Hippocampal formation (tissue), 2 donors: Measurements from ENCODE around the gene OSBPL1A.

Experiments used
- DNase-seq, 2 donors: peaks; one replicate each; lab custom pipeline; 2025; lab: John Stamatoyannopoulos, UW

The OSBPL1A gene

GRCh38 chr18:24397694-24398368 is at the start of gene OSBPL1A:
TSS of gene OSBPL1A (minus strand) at chr18:24397824. CDS start at chr18:24377533, 20,291 bp downstream.
- peak; percentile 72 to 90 for DNase-seq

- DNase-seq: no peak
Observed at GRCh38 chr18:24446953-24447538, 49.4 kb upstream of the OSBPL1A start.

DNA sequence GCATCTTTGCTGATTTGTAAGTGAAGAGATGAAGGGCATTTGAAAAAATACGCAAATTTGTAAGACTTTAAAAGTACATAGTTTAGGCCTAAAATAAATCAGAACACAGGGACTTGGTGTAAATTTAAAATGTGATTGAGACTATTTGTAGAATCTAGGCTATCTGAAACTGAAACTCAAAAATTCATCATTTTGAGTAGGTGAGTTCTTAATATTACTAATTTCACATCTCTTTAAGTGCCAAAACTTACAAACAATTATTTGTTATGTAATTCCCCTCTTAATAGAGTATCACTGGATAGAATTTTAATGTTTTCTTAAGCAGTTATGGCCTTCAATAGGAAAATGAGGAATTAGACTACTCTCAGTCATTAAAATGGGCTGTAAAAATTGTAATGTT is 48.8 kb upstream of the OSBPL1A start:
- no peak for DNase-seq

DNA sequence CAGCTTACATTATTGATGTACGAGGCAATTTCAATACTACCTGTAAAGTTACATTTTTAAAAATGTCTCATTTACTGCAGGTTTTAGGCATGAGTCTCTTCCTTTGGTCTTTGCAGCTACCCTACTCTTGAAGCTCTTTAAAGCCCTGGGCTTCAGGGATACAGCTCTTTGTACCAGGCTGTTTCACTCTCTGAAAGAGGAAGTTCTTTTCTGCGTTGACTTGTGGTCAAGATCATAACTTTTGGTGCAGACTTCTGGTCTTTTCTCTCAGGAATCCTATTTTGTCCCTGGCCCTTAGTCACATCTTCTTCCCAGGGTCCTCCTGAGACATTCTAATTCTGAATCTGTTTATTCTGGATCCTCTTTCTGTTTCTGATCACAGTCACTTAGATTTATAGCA is 46.2 kb upstream of the OSBPL1A start:
- no peak for DNase-seq

GRCh38 chr18:24436939-24437338 is 39.3 kb upstream of the OSBPL1A start:
- DNase-seq: no peak

GRCh38 chr18:24432618-24433017 is 35.0 kb upstream of the OSBPL1A start:
- no peak for DNase-seq

GRCh38 chr18:24429188-24429587 is 31.6 kb upstream of the OSBPL1A start:
- DNase-seq: no peak

- DNase-seq: no peak
Observed at GRCh38 chr18:24428709-24429108, 31.1 kb upstream of the OSBPL1A start.

GRCh38 chr18:24427484-24427883 is 29.9 kb upstream of the OSBPL1A start:
- DNase-seq: no peak

DNA sequence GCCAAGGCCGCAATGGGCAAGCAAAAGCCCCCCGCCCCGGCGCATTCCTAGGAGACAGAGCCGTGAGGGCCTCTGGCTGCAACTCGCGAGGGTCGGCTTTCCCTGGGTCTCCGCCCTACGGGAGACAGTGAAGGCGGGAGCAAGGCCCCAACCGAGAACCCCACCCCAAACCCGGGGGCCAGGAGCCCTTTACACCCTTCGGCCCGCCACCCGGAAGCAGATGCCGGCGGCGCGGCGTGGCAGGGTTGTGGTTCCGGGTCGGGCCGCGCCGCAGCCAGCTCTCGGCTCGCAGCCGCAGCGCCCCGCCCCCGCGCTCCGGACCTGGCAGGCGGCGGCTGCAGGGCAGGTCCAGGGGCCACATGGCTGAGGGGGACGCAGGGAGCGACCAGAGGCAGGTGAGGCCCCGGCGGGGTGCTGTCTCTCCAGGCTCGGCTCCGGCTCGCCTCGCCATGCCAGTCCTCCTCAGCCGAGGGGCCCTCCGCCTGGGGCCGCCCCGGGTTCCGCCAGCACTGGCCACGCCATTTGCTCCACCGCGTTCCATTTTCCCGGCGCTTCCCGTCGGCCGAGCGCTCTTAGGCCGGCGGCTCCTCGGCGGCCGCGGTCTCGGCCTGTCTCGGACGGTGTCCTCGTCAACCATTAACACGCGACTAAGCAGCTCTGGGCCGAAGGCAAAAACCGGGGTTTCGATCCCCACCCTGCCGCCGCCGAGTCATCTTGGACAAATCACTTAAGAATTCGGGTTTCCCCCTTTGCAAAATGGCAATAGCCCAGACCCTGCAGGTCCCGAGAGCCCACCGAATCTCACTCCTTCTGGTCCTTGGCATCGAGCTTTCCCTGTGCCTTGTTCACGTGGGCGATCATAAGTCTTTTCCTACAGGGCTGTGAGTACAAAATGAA is 29.0 kb upstream of the OSBPL1A start, which contains the start of gene IMPACT:
IMPACT (plus strand) TSS at position 273 of the 897 bp plus-strand sequence; CDS start at position 360, 87 bp downstream.
- peak; percentile 42 to 67 for DNase-seq

DNA sequence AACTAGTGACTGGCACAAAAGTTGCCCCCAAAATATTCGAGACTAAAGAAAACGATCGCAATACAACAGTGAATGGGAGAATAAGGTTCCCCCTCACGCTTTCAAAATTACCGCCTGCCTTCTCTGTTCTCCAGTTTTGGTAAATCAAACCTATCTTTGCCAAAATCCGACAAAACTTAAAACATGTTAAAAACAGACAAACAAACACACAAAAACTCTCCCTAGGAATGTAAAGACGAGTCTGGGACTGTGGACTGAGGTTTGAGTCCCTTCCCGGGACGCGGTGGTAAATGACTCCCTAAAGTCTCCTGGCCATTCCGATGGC is 28.4 kb upstream of the OSBPL1A start:
- no peak for DNase-seq

GRCh38 chr18:24421831-24422230 is 24.2 kb upstream of the OSBPL1A start:
- no peak for DNase-seq

- DNase-seq: no peak
Observed at GRCh38 chr18:24420551-24420950, 22.9 kb upstream of the OSBPL1A start.

DNA sequence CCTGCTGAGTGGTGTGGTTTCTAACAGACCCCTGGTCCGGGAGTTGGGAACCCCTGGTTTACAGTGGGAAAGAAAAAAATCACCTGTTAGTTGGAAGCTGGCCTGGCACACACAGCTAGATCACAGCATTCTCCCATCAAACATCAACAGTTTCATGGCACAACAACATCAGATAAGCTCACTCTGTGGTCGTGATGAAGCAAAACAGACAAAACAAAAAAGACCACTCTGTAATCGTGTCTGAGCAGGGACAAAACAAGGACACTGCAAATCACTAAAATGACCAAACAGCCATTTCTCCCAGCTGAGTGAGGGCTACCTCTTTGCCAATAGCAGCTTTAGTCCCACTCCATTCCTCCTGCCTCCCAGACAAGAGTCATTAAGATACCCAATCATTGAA is 19.9 kb upstream of the OSBPL1A start:
- no peak for DNase-seq

DNA sequence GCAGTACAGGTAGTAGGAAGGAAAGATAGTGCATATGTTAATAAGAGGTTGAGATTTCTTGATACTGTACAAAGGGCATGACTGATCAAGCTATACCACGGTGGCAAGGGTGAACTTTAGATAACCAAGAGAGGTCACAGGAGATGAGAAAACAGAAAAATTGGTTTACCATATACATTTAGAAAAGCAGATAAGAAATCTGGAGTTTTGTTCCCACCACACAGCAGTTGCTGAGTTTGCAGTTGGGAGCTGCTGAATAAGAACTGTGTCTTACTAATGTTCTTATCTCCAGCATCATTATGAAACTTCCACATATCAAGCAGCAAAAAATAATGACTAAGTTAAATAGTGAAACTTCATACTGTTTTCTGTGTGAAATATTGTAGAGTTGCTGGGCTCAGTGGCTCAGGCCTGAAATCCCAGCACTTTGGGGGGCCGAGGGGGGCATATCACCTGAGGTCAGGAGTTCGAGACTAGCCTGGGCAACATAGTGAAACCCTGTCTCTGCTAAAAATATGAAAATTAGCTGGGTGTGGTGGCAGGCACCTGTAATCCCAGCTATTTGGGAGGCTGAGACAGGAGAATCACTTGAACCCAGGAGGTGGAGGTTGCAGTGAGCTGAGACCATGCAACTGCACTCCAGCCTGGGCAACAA is 16.9 kb upstream of the OSBPL1A start:
- no peak for DNase-seq

DNA sequence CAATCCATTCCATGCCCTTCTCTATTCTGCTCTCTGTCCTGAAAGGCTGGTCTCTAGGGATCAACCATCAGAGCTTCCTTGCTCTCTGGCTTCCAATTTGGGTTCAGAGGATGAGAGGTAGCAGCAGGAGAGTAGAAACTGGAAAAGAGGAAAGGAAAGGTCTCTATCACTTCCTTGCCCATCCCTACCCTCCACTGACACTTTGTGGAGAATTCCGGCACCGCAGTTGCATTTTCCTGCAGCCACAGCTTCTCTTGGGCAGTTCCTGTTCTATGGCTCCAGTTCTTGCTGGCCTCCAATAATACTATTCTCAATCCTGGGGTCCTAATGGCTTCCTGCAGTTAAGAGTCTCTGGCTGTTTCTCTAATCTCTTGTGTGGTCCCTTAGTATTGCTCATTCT is 15.5 kb upstream of the OSBPL1A start:
- no peak for DNase-seq

GRCh38 chr18:24408496-24408895 is 10.9 kb upstream of the OSBPL1A start:
- DNase-seq: no peak

- no peak for DNase-seq
Observed at GRCh38 chr18:24404591-24404990, 7.0 kb upstream of the OSBPL1A start.

GRCh38 chr18:24403076-24403475 is 5.5 kb upstream of the OSBPL1A start:
- DNase-seq: no peak

DNA sequence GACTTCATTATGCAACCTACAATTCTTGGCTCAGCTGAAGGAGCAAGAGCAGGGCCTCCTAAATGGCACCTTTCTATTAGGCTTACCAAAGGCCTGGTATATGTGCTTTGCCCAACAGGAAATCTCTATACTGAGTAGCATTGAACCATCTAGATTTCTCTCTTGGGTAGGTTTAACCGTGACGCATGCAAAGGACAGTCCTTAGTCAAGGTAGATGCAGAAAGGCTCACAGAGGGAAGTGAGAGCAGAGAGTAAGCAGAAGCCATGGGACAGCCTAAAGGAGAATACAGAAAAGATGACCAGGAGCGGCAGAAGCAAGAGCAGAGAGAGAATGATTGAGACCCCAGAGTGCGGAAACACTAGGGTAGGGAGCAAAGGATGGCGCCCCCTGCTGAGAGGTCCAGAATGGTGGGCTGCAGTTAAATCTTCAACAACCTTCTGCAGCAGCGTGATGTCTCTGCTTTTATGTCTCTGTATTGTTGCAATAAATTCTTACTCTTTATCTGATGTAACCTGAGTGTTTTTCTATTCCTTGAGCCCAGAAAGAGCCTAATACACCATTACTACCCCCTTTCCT is 4.7 kb upstream of the OSBPL1A start:
- DNase-seq: no peak

DNA sequence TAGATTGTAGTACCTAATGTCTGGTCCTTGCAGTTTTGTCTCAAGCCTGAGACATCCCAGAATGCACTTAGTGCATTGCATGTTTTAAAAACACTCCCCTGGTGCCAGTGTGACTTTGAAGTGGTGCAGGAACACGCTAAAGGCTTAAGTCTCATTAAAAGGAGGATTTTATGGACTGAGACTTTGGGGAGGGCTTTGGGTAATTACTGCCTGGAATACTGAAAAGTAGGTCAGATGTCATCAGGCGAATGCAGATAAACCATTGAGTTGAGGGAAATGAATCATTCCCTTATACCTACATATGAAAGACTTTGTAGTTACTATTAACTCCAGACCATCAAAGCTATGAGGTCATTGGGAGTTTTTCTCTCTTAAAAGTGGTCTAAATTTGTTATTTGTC is 3.0 kb upstream of the OSBPL1A start:
- DNase-seq: no peak

- no peak for DNase-seq
Observed at GRCh38 chr18:24398540-24398939, 916 bp upstream of the OSBPL1A start.
